Measurements from ENCODE around the gene IBSP.

DNA sequence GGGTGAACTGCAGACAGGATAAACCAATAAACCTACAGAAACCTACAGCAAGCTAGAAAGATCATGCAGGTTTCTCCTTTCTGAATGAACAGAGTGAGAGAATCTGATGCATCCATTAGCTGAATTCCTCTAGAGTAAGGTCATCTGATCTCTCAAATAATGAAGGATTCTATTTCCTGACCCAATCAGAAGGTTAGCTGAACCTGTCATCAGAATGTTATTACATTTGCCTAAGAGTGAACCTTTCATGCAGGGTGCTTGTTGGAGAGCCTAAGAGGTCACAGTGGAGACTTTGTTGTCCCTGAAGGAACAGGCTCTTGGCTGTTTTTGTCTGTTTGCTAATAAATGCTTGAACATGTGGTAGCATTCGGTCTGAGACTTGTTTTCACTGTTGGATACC is 57.5 kb downstream of the IBSP start:
- TF ChIP-seq TAF1 (IDR thresholded peaks at IDR 0.05; ENCODE audit: borderline replicate concordance, low read depth, low read length) (no peak), POLR2A (IDR thresholded peaks at IDR 0.05; ENCODE audit: low read depth, low read length) (no peak), POLR2AphosphoS5 (IDR thresholded peaks at IDR 0.05; ENCODE audit: low read depth, low read length) (no peak)
